ENCODE data around the gene ST6GALNAC3. TPM values are rescaled to one million over a fixed set of nuclear protein-coding genes. Genes with fewer than 3 reads are reported as not detected.

ST6GALNAC3 gene
- total RNA-seq, 1 donor from 2014 or later, result 46.8 TPM

DNA sequence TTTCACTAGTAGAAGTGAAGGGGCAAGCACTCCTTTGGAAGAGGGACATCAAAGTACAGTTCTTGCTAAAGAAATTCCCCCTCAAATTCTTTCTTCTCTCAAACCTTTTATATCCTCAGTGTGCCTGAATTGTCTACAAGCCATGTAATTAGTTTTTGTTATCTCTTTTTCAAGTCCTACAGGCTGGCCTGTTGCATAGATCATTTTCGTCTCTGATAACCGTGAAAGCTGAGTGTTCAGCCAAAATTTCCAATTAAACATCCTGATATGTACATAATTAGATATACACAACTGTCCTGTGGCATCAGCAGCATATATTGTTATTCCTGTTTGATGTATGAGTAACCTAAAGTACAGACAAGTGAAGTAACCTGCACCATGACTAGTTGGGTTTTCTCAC, 417.2 kb downstream of the ST6GALNAC3 start:
- Mint-ChIP-seq H3K36me3 (ENCODE audit: low read depth, unreplicated experiment) (peaks cover 6% of the 10 kb centered on the region), H3K9me3 (ENCODE audit: unreplicated experiment) (no peaks in the 10 kb centered on the region), H3K27me3 (ENCODE audit: unreplicated experiment) (no peaks in the 10 kb centered on the region), H3K4me1 (ENCODE audit: unreplicated experiment) (peaks cover 16% of the 10 kb centered on the region), H3K4me3 (ENCODE audit: unreplicated experiment) (no peak overlapping the region), H3K27ac (ENCODE audit: unreplicated experiment) (no peak overlapping the region)
- no peak for DNase-seq (ENCODE audit: low spot score)
- no peak for TF ChIP-seq CTCF (IDR thresholded peaks at IDR 0.05; ENCODE audit: unreplicated experiment)

GRCh38 chr1:76492752-76493430, 418.3 kb downstream of the ST6GALNAC3 start:
- TF ChIP-seq CTCF (IDR thresholded peaks at IDR 0.05; ENCODE audit: unreplicated experiment), result no peak

GRCh38 chr1:76494807-76495206, 420.3 kb downstream of the ST6GALNAC3 start:
- Mint-ChIP-seq H3K4me3 (ENCODE audit: unreplicated experiment) (no peak overlapping the region), H3K9me3 (ENCODE audit: unreplicated experiment) (no peaks in the 10 kb centered on the region), H3K27me3 (ENCODE audit: unreplicated experiment) (no peaks in the 10 kb centered on the region), H3K36me3 (ENCODE audit: low read depth, unreplicated experiment) (no peaks in the 10 kb centered on the region), H3K4me1 (ENCODE audit: unreplicated experiment) (peaks cover 31% of the 10 kb centered on the region), H3K27ac (ENCODE audit: unreplicated experiment) (no peak overlapping the region)
- no peak for DNase-seq (ENCODE audit: low spot score)
- TF ChIP-seq CTCF (IDR thresholded peaks at IDR 0.05; ENCODE audit: unreplicated experiment), result no peak

More at GRCh38 chr1:76492752-76493430, 418.3 kb downstream of the ST6GALNAC3 start:
- no peak overlapping the region for H3K27ac Mint-ChIP-seq (ENCODE audit: unreplicated experiment)
- no peak for DNase-seq (ENCODE audit: low spot score)
- H3K4me3 Mint-ChIP-seq (ENCODE audit: unreplicated experiment), result no peak overlapping the region
- no peaks in the 10 kb centered on the region for H3K27me3 Mint-ChIP-seq (ENCODE audit: unreplicated experiment)
- peaks cover 6% of the 10 kb centered on the region for H3K36me3 Mint-ChIP-seq (ENCODE audit: low read depth, unreplicated experiment)
- H3K9me3 Mint-ChIP-seq (ENCODE audit: unreplicated experiment), result no peaks in the 10 kb centered on the region
- H3K4me1 Mint-ChIP-seq (ENCODE audit: unreplicated experiment), result peaks cover 18% of the 10 kb centered on the region

DNA sequence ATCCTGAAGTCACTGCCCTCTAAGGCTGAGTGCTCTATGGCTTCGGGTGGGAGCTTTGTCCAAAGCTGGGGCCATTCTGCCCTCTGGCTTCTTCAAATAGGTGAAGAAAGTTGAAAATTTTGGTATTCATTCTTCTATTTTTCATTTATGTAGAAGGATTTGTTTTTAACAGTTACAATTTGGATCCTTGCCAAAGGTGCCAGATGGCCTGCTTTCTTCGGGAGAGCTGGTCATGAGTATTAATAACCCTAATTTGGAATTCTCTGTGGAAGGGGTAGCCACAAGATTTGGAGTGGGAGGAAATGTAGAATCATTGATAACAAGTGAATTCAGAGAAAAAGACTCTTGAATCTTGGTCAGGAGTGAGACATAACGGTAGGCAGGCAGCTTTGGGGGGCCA, 422.3 kb downstream of the ST6GALNAC3 start:
- Mint-ChIP-seq H3K9me3 (ENCODE audit: unreplicated experiment) (no peaks in the 10 kb centered on the region), H3K4me1 (ENCODE audit: unreplicated experiment) (peaks cover 45% of the 10 kb centered on the region), H3K27ac (ENCODE audit: unreplicated experiment) (no peak overlapping the region), H3K27me3 (ENCODE audit: unreplicated experiment) (no peaks in the 10 kb centered on the region), H3K36me3 (ENCODE audit: low read depth, unreplicated experiment) (no peaks in the 10 kb centered on the region), H3K4me3 (ENCODE audit: unreplicated experiment) (no peak overlapping the region)
- no peak for TF ChIP-seq CTCF (IDR thresholded peaks at IDR 0.05; ENCODE audit: unreplicated experiment)
- DNase-seq (ENCODE audit: low spot score), result no peak

DNA sequence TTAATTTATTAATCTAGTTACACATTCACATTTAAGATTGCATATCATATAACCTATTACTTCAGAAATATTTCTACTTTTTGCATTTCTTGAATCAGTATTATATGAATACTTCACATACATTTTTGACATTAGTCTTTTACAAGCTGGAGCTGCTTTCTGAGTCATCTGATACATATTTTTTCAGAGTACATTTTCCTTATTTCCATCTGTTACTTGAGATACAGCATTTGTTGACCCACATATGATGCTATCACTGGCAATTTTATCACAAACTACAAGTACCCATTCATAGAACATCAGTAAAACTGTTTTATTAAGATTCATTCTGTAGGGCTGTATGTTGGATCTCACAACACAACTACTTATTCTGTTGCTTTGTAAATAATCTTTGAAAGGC, 425.6 kb downstream of the ST6GALNAC3 start:
- DNase-seq (ENCODE audit: low spot score), result no peak
- peaks cover 50% of the 10 kb centered on the region for H3K4me1 Mint-ChIP-seq (ENCODE audit: unreplicated experiment)
- H3K27ac Mint-ChIP-seq (ENCODE audit: unreplicated experiment), result peak overlapping the region; percentile 98
- H3K36me3 Mint-ChIP-seq (ENCODE audit: low read depth, unreplicated experiment), result no peaks in the 10 kb centered on the region
- no peak overlapping the region for H3K4me3 Mint-ChIP-seq (ENCODE audit: unreplicated experiment)
- peaks cover 5% of the 10 kb centered on the region for H3K27me3 Mint-ChIP-seq (ENCODE audit: unreplicated experiment)
- no peak for TF ChIP-seq CTCF (IDR thresholded peaks at IDR 0.05; ENCODE audit: unreplicated experiment)
- H3K9me3 Mint-ChIP-seq (ENCODE audit: unreplicated experiment), result no peaks in the 10 kb centered on the region
